GM18520 (cell line): Measurements from ENCODE around the gene DMGDH.
A peak's percentile ranks its signal among the peaks of the same experiment; 100 is the strongest.
"Not testable (repeated sequence)": the region's sequence is repeated elsewhere in the genome, so short reads cannot be mapped to it uniquely, and the experiment has no call there.

Source experiments
- ATAC-seq: cut with Tn5 transposase; IDR thresholded peaks from one replicate; pipeline ENCODE4 v1.9.1; 2021; ENCODE audit not compliant: unreplicated experiment

DMGDH gene

DNA sequence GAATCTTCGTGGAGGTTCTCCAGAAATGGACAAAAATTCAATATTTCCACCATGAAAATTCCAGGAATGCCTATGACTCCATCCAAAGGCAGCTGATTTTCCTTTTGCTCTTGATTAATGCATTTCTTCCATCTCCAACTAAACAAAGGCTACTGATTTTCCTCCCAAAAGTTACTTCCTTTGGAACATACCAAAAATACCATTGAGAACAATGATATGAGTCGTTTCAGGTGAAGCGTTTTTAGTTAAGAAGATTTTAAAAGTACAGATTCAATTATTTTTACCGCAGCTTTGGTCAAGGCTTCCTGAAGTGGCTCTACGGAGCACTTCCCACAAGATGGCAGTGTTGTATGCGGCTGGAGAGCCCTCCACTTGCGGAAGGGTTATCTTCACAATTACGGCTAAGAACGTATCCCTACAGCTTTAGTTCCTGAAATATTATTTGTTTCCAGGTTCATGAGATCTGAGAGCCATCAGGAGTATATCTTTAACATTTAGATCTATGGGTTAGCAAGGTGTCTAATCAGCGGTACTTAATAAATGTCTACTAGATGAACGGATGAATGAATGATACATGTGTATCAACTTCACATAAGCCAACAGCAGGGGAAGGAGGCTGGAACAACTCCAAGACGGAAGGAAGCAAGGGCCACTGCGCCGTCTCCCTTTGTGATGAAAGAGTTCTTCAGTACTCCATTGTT, 48.5 kb downstream of the DMGDH start:
- ATAC-seq = no peak

DNA sequence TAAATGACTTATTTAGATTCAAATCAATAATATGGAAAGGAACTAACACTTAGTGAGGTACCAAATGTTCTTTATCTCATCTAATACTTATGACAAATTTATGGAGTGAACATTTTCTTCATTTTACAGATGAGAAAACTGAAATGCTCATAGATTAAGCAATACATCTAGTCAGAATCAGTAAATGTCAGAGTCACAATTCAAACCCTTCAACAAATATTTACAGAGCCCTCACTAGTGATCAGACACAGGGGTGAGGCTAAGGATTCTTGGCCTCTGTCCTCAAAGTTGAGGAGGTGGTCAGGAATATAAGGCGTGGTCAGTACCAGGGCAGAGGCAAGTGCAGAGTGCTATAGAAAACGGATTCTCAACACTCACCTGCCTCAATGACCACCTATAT, 54.8 kb downstream of the DMGDH start:
- ATAC-seq = no peak

DNA sequence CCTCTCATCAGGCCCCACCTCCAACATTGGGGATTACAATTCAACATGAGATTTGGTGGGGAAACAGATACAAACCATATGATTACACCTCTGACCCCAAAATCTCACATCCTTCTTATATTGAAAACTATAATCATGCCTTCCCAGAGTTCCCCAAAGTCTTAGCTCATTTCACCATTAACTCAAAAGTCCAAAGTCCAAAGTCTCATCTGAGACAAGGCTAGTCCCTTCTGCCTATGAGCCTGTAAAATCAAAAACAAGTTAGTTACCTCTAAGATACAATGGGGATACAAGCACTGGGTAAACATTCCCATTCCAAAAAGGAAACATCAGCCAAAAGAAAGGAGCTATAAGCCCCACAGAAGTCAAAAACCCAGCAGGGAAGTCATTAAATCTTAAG, 57.6 kb downstream of the DMGDH start:
- no peak for ATAC-seq

DNA sequence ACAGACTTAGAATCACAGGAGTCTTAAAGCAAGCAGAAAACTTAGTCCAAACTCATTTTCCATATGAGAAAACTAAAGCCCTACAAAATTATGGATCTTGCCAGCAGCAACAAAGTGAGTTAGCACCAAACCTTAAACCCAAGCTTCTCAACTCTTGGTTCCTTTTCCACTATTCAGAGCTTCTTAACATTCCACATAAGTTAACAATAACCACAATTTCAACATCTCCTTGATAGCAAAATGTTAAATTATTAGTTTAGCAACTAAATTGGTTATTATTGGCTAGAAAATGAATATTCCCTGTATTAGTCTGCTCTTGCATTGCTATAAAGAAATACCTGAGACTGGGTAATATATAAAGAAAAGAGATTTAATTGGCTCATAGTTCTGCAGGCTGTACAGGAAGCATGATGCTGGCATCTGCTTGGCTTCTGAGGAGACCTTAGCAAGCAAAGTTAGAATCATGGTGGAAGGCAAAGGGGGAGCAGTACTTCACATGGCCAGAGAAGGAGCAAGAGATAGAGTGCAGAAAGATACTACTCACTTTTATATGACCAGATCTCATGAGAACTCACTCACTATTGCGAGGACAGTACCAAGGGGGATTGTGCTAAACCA, 58.1 kb downstream of the DMGDH start:
- ATAC-seq = no peak

DNA sequence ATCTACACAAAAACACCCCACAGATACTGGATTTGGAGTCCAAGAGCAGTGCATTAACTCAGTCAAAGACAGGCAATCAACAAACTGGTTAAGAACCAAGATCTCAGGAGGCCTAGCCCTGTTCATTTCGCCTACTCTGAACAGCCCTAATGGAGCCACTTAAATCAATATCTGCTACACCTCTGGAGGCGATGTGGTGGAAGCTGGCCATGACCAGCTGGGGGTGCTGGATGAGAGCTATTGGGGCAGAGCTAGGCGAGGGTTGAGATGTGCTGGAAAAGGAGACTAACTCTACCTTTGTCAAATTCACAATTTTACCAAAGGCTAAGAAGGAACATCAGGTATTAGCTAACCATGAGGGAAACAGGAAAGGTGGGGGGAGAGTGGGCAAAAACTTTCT, 61.1 kb downstream of the DMGDH start:
- ATAC-seq = no peak

DNA sequence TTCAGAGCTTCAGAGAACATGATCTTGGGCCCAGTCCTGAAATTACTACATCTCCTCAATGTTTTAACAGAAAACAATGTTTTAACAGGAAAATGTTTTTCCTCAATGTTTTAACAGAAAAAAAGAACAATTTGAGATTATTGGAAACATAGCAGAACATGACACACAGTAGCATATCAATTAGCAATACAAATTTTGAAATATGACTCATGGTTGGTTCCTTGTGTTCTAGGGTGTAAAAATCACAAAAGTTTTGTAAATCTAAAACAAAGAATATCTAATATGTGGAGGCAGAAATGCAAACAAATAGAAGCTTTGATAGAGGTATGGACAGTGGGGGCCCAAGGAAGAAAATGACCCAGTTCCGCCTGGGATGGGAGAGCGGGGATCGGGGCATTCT, 61.6 kb downstream of the DMGDH start:
- no peak for ATAC-seq

DNA sequence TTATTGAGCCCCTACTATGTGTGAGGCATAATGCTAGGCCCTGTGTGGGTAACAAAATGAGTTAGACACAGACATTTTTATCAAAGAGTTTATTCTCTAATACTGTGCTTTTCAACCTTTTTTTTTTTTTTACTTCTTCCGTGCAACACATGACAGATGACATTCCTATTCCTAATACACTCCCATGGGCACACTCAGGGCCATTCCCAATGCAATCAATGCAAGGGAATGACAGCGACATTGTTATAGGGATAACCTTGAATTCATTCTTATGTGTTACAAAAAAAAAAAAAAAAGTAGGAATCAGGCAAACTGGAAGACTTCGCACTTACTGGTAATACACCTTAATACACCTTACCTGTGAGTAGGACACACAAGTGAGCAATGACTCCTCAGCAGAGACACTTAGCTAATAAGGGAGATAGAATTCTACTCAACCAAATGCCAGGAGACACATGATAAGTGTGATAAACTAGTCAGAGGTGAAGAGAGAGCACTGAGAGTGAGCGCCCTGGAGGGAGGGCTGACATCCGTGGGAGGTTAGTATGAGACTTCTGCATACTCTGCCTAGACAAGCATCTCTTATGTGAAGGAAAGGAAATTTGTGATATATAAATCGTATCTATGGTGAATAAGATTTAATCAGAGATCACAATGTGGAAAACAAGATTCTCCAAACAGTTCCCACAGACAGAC, 63.4 kb downstream of the DMGDH start:
- no peak for ATAC-seq

DNA sequence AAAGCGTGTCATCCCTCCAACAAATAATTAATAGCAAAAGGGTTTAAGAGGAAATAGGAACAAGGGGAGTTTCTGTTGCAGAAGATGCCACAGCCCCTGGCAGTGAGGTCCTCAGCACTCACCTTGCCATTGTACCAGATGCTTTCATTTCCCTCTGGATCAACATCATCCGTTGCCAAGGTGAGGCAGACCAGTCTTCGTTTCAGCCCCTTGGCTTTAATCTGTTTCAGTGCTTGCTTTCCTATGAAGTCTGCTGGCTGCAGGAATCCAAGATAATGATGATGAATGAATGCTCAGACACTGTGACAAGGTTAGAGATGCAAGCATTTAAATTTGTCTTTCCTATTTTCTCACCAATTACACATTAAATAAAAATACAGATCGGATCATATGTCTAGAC, 64.3 kb downstream of the DMGDH start:
- ATAC-seq = no peak

DNA sequence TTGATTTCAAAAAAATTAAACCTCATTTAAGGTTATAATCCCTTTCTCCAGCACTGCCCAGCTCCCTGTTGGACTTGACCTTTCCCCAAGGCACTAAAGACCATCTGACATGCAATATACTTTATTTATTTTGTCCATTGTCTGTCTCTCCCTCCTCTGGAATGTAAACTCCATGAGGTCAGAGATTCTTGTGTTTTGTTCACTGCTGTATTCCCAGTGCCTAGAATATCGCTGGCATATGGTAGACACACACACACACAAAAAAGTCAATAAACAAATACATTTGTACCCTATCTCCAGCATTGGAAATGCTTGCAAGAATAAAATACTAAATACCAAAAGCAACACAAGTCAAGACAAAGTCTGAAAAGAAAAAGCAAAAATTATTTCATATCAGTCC, 67.1 kb downstream of the DMGDH start:
- no peak for ATAC-seq

DNA sequence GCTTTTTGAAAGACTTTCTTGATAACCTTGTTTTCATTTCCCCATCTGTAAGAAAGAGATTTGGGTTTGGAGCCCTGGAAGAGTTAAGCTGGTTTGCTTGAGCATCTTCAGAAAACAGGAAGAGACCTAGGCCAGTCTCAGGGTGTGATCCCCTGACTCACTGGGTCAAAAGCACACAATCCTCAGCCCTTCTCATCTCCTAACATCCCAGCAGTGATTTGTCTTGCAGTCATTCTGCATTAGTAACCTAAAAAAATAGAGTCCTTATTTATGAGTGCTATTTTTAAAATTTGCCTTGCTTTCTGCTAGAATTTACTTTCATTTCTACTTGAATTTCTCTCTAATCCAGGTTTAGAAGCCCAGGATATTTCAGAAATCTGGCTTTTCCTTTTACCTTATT, 68.0 kb downstream of the DMGDH start:
- no peak for ATAC-seq

DNA sequence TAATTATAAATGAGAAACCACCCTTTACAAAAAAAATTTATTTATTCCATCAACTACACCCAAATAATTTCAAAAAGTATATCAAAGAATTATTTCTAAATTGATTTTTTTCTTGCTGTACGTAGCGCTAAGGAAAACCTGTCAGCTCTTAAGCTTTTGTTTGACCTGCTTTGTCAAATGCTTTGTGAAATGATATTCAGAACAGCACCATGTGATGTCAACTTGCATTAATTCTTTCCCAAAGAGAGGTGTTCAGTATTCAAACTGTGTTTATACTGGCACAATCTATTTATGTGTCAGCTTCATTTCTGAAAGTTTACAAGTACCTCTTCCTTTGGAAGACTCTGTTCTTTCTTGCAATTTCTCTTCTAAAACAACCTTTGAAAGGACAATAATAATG, 72.4 kb downstream of the DMGDH start:
- ATAC-seq = no peak

DNA sequence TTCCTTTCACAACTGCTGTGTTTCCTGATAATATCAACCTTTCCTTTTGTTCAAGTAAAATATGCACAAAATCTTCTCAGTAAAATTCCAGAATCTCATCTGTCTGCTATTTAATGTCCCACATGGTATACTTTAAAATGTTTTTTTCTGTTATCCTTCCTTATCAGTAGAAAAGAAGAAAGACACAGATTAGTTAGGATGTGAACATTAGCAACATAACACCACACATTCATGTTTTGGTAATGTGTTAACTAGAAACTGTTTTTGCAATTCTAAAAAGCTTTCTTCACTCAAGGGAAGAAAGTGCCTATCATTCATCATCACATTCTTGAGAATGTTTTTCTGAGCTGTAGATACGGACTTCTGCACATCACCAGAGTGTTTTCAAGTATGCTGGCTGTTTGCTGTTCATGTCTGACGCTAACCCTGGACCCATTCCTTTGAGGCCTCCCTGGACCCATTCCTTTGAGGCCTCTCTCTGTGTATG, 73.9 kb downstream of the DMGDH start:
- ATAC-seq = no peak

DNA sequence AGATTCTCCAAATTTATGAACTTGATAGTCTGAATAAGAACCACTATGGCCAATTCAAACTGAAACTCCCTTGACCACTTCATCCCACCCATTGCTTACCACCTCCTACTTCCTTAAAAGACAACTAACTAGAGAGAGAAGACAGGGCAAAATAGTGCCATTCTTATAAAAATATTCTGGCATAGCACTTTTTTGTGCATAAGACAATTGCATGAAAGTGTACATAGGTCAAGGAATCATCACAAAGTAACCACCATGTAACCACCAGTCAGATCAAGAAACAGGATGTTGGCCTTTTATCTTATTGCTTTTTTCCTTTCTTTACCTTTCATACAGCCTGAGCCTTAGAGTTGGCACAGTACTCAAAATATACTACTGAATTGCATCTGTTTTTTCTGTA, 76.3 kb downstream of the DMGDH start:
- ATAC-seq = no peak

DNA sequence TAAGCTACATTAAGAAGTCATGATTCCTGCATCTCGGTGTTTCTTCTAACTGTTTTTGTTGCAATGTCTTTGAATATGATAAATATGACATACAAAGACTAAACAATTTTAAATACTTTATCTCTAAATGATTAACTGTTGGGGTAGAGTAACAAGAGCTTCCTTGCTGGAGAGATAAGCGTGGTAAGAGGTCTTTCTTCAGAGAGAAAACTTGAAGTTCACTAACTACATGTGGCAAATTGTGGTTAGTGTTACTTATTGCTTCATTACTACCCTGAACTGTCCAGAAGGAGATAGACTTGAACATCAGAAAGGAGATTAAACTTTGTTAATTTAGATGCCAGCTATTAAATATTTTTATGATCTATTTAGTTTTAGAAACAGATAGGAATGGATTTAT, 77.3 kb downstream of the DMGDH start:
- ATAC-seq = no peak

DNA sequence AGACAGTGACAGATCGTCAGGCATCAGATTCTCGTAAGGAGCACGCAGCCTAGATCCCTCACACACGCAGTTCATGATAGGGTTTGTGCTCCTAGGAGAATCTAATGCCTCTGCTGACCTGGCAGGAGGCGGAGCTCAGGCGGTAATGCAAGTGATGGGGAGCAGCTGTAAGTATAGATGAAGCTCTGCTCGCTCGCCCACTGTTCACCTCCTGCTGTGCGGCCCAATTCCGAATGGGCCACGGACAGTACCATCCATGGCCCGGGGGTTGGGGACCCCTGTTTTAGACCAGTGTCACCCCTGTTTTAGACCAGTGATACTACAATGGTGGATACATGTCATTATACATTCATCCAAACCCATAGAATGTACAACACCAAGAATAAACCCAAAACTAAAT, 80.4 kb downstream of the DMGDH start:
- ATAC-seq = no peak

DNA sequence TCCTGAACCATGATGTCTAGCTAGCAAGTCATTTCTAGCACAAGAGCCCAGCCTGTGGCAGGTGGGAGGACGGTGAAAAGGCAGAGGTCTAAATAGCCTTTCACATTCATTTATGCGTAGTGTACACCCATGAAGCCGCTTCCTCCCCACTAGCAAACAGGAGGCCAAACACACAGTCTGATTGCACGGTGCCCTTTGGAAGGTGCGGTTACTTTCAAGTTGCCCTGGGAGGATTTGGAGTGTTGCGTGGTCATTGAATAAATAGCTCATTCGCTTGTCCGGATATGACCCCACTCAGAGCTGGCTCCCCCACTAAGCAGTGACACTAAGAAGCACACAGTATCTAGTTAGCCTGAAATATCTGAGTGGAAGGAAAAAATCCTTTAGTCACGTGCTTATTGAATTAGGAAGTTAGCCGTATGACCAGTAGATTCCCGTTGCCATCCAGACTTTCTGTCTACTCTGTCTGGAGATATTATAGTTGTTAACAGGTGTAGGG, 83.7 kb downstream of the DMGDH start:
- ATAC-seq = peak; percentile 22

DNA sequence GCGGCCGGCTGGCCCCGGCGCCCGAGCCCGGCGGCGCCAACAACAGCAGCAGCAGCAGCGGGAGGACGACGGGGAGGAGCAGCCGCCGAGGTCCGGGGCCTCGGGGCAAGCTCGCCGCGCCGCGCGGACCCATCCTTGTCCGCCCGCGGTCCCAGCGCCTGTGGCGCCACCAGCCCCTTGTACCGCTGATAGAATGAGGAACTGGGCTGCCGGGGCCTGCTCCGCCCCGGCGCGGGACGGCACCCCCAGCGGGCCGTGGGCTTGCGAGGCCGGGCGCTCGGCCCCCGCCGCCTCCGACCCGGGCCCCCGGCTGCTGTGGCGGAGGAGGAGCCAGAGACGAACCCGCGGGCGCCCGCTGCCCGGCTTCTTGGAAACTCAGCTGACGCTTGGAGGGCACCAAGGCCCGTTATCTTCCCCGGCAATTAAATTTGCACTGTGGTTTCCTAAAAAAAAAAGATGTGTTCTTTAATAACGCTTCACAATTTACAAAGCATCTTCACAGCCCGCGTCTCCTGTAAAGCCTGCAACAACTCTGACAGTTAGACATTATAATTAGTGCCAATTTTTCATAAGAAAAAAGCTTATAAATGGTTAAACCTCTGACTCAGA, 84.3 kb downstream of the DMGDH start, which contains the start of gene ARSB:
ARSB (minus strand) TSS at position 195 of the 609 bp plus-strand sequence; CDS start at position 133, 62 bp downstream.
- peak; percentile 29 for ATAC-seq

DNA sequence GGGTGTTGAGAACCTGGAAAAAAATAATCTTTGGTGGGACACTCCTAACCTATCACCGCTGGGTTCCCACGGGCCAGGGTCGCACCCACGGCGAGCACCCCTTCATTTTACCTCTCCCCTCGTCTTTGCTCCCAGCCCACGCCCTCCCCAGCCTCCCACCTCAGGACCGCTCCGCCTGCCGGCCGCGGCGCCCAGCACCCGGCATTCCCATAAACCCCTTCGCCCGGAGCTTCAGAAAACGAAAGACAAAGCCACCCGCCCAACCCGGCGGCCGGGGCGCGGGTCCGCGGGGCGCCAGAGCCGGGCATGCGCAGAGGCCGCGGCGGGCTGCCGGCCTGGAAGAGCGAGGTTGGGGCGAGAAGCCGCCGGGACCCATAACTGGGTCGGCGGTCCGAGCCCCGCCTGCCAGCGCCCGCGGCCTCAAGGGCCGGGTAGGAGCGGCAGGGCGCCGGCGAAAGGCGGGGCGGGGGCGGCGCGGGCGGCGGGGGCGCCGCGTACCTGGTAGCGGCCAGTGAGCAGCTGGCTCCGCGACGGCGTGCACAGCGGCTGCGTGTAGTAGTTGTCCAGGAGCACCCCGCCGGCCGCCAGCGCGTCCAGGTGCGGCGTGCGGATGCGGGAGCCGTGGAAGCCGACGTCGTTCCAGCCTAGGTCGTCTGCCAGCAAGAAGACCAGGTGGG, 84.9 kb downstream of the DMGDH start:
- peak; percentile 53 for ATAC-seq

DNA sequence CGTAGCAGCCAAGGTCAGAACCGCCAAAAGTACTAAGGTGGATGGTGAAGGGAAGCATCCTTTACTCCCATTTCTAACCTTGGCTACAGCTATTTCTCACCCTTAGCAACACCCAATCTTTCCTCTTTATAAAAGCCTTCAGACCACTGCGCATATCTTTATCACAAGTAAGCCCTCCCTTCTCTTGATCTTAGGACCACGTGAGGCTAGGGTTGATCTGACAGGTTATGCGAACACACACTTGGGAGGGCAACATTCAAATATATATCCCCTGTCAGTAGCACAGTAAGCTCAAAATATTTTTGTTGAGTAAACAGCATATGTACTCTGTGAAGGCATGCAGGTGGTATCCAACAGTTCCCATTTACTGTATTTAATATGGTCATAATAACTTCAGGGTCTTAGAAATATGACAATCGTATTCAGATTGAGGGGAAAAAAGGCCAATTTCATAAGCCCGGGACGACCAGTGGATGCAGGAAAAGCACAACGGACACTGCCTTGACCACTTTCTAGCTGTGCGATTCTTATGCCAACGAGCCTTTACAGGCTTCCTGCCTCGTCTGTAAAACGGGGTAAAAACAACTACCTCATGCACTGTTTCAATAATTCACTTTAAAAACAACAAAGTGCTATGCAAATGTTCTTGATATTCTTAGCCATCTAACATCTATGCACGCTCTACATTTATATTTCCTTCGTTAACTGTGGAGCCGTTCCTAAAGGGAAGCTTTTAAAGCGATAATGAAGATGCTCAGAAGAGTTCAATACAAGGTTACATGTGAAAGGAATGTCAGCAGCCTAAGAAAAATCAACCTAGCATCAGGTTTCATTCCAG, 85.7 kb downstream of the DMGDH start:
- no peak for ATAC-seq

DNA sequence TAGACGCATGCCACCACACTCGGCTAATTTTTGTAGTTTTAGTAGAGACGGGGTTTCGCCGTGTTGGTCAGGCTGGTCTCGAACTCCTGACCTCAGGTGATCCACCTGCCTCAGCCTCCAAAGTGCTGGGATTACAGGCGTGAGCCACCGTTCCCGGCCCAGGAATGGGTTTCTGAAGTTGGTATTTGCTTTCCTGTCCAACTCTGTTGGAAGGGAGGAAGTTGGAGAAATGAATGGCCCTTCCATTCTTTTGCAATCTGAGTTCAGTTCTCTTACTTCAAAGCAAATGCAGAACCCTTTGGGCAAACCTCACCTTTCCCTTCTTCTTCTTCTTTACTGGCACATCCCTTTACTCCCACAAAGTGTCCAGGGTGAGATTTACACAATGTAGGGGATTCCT, 86.3 kb downstream of the DMGDH start:
- not testable (repeated sequence) for ATAC-seq
